ENCODE measurements around the gene MUC5B. TPM values are rescaled to one million over a fixed set of nuclear protein-coding genes. Genes with fewer than 3 reads are reported as not detected.

The MUC5B gene
- total and polyA plus RNA-seq, 2 donors (not counting 3 experiments of a cell fraction or from before 2014, with no cell fraction given) = not detected

DNA sequence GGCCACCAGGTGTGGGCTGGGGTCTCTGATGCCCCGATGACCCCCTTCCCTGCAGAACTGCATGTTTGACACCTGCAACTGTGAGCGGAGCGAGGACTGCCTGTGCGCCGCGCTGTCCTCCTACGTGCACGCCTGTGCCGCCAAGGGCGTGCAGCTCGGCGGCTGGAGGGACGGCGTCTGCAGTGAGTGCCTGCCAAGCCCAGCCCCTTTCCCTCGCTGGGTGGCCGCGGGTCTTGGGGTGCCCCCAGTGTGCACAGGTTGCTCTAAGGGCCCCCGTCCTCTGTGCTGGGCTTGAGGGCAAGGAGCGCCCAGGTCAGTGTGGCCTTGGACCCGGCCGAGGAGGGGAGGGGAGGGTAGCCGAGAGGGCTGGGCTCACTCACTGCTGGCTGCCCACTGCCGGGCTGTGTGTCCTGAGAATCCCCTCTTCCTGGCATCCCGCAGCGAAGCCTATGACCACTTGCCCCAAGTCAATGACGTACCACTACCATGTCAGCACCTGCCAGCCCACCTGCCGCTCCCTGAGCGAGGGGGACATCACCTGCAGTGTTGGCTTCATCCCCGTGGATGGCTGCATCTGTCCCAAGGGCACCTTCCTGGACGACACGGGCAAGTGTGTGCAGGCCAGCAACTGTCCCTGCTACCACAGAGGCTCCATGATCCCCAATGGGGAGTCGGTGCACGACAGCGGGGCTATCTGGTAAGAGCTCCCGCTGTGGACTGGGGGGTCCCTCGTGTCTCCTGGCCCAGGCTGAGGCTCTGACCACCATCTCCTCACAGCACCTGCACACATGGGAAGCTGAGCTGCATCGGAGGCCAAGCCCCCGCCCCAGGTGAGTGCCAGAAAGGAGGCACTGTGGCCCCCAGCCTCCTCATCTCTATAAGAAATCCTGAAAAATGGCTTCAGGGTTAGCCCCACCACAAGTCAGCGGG lies 48.2 kb upstream of the MUC5B start:
- TF ChIP-seq GATA2 (IDR thresholded peaks at IDR 0.05; ENCODE audit: insufficient read depth, insufficient read length, low read depth, low read length) = no peak
- BruUV-seq (replicated peaks) = no TSS peak
- H3K9ac ChIP-seq (replicated peaks; ENCODE audit: extremely low read depth, insufficient read depth, low read length) = no peak overlapping the region
- no peak overlapping the region for H3K4me3 ChIP-seq (replicated peaks in 1 of 3; ENCODE audit: insufficient read depth in 1 of 3, low read depth in 1 of 3, low read length in 3 of 3)
- no peaks in the 10 kb centered on the region for H4K20me1 ChIP-seq (replicated peaks; ENCODE audit: control insufficient read depth, extremely low read depth, insufficient read depth, low read length)
- dilution Hi-C loops (cut with MboI; ENCODE audit: extremely low pct_ligation_motif_present, low sequenced_read_pairs) = no loop called here
- no peak overlapping the region for H3K4me2 ChIP-seq (ENCODE audit: insufficient read depth, low read length)
- H3K27ac ChIP-seq (ENCODE audit: insufficient read depth, low read depth, low read length) = no peak overlapping the region
- H3K9me1 ChIP-seq (replicated peaks; ENCODE audit: control insufficient read depth, extremely low read depth, insufficient read depth, low read length) = no peaks in the 10 kb centered on the region
- POLR2A ChIA-PET = no interaction called here
- intact Hi-C loops (cut with micrococcal nuclease) = no loop called here
- FAIRE-seq (no peak), DNase-seq (ENCODE audit: low read depth, low spot score) (no peak)
- H3K27me3 ChIP-seq (ENCODE audit: control insufficient read depth in 2 of 2, insufficient read depth in 2 of 2, low read length in 2 of 2) = no peaks in the 10 kb centered on the region
- H3K4me1 ChIP-seq (ENCODE audit: control insufficient read depth, extremely low read depth, insufficient read depth, low read length) = no peaks in the 10 kb centered on the region
- no peaks in the 10 kb centered on the region for H3K79me2 ChIP-seq (ENCODE audit: control insufficient read depth, insufficient read depth, low read length)
- H3K9me3 ChIP-seq (replicated peaks; ENCODE audit: control insufficient read depth, insufficient read depth, low read length) = no peaks in the 10 kb centered on the region
- CTCF ChIA-PET = no interaction called here
- no peaks in the 10 kb centered on the region for H3K36me3 ChIP-seq (ENCODE audit: control insufficient read depth in 2 of 2, extremely low read depth in 1 of 2, insufficient read depth in 2 of 2, low read length in 2 of 2)
- H2AFZ ChIP-seq (ENCODE audit: low read depth, low read length) = no peak overlapping the region

DNA sequence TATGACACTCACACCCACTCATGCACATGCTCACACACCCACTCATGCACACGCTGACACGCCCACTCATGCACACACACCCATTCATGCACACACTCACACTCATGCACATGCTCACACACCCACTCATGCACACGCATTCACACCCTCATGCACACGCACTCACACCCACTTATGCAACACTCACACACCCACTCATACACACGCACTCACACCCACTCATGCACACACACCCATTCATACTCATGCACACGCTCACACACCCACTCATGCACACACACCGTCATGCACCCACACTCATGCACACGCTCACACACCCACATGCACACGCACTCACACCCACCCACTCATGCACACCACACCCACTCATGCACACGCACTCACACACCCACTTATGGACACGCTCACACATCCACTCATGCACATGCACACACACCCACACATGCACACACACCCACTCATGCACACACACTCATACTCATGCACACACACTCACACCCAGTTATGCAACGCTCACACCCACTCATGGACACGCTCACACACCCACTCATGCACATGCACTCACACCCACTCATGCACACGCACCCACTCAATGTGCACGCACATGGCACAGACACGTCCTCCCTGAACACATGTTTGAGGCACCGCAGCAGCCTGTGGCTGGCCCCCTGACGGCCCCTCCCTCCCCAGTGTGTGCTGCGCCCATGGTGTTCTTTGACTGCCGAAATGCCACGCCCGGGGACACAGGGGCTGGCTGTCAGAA lies 47.2 kb upstream of the MUC5B start:
- ChIA-PET POLR2A (no interaction called here), CTCF (no interaction called here)
- Histone ChIP-seq H2AFZ (ENCODE audit: low read depth, low read length) (no peak overlapping the region), H3K27ac (ENCODE audit: insufficient read depth, low read depth, low read length) (no peak overlapping the region), H3K9ac (replicated peaks; ENCODE audit: extremely low read depth, insufficient read depth, low read length) (no peak overlapping the region), H3K4me3 (replicated peaks in 1 of 3; ENCODE audit: insufficient read depth in 1 of 3, low read depth in 1 of 3, low read length in 3 of 3) (no peak overlapping the region), H3K27me3 (ENCODE audit: control insufficient read depth in 2 of 2, insufficient read depth in 2 of 2, low read length in 2 of 2) (no peaks in the 10 kb centered on the region), H3K4me1 (ENCODE audit: control insufficient read depth, extremely low read depth, insufficient read depth, low read length) (no peaks in the 10 kb centered on the region), H3K79me2 (ENCODE audit: control insufficient read depth, insufficient read depth, low read length) (no peaks in the 10 kb centered on the region), H3K9me1 (replicated peaks; ENCODE audit: control insufficient read depth, extremely low read depth, insufficient read depth, low read length) (no peaks in the 10 kb centered on the region), H4K20me1 (replicated peaks; ENCODE audit: control insufficient read depth, extremely low read depth, insufficient read depth, low read length) (no peaks in the 10 kb centered on the region), H3K9me3 (replicated peaks; ENCODE audit: control insufficient read depth, insufficient read depth, low read length) (no peaks in the 10 kb centered on the region), H3K4me2 (ENCODE audit: insufficient read depth, low read length) (no peak overlapping the region), H3K36me3 (ENCODE audit: control insufficient read depth in 2 of 2, extremely low read depth in 1 of 2, insufficient read depth in 2 of 2, low read length in 2 of 2) (no peaks in the 10 kb centered on the region)
- DNase-seq (ENCODE audit: low read depth, low spot score) (no peak), FAIRE-seq (no peak)
- no TSS peak for BruUV-seq (replicated peaks)
- intact Hi-C loops (cut with micrococcal nuclease) (no loop called here), dilution Hi-C loops (cut with MboI; ENCODE audit: extremely low pct_ligation_motif_present, low sequenced_read_pairs) (no loop called here)
- no peak for TF ChIP-seq POLR2A (IDR thresholded peaks at IDR 0.05; ENCODE audit: low read depth, low read length)
- no peak for TF ChIP-seq POLR2AphosphoS5 (IDR thresholded peaks at IDR 0.05; ENCODE audit: insufficient read depth, low read depth, low read length)
- TF ChIP-seq, protein P1, sequence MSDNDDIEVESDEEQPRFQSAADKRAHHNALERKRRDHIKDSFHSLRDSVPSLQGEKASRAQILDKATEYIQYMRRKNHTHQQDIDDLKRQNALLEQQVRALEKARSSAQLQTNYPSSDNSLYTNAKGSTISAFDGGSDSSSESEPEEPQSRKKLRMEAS (IDR thresholded peaks at IDR 0.05; ENCODE audit: insufficient read depth, insufficient read length) = no peak
- TF ChIP-seq GATA2 (IDR thresholded peaks at IDR 0.05; ENCODE audit: insufficient read depth, insufficient read length, low read depth, low read length) = no peak
- no peak for TF ChIP-seq EZH2 (IDR thresholded peaks at IDR 0.05; ENCODE audit: borderline replicate concordance, low read depth, low read length, severe bottlenecking)

Data from endothelial cell of umbilical vein (primary cell).